Neural cell (in vitro differentiated cells): ENCODE measurements around the gene NEK10. TPM values are rescaled to one million over a fixed set of nuclear protein-coding genes. Genes with fewer than 3 reads are reported as not detected.

Experiments
- H2AFZ ChIP-seq: fragments of 200-600, 300-800 bp; sonication (generic), shearing (Covaris generic); 2 replicates; pipeline ENCODE4 v1.6.0; 2014; ENCODE audit warnings: low read depth, mild to moderate bottlenecking, antibody characterized with exemption, low read length, moderate library complexity
- H3F3A ChIP-seq: fragments of 200-600 bp; shearing (Covaris generic); 2 replicates; pipeline ENCODE4 v1.6.1; 2016; ENCODE audit warnings: mild to moderate bottlenecking, moderate library complexity, mixed read lengths, antibody characterized with exemption, low read length; ENCODE audit not compliant: insufficient read depth, poor library complexity, severe bottlenecking
- H3K27ac ChIP-seq: fragments of 200-600, 300-800 bp; sonication (generic), shearing (Covaris generic); 2 replicates; pipeline ENCODE4 v1.5.1; 2014; ENCODE audit warnings: mild to moderate bottlenecking, low read length, moderate library complexity
- H3K27me3 ChIP-seq: fragments of 300-800, 200-600 bp; sonication (generic), shearing (Covaris generic); 2 replicates; pipeline ENCODE4 v1.6.0; 2014; ENCODE audit warnings: mild to moderate bottlenecking, low read depth, low read length, moderate library complexity; ENCODE audit not compliant: insufficient read depth
- H3K36me3 ChIP-seq: fragments of 300-800, 200-600 bp; sonication (generic), shearing (Covaris generic); 2 replicates; pipeline ENCODE4 v1.5.1; 2014; ENCODE audit warnings: mild to moderate bottlenecking, antibody characterized with exemption, low read length, moderate library complexity; ENCODE audit not compliant: insufficient read depth
- H3K4me2 ChIP-seq: fragments of 300-800, 200-600 bp; sonication (generic), shearing (Covaris generic); 2 replicates; pipeline ENCODE4 v1.6.0; 2014; ENCODE audit warnings: mild to moderate bottlenecking, low read length
- H3K4me3 ChIP-seq: fragments of 300-800, 200-600 bp; sonication (generic), shearing (Covaris generic); 2 replicates; pipeline ENCODE4 v1.5.1; 2014; ENCODE audit warnings: mild to moderate bottlenecking, low read length, moderate library complexity
- H3K79me2 ChIP-seq: fragments of 200-600 bp; shearing (Covaris generic); replicated peaks from 2 replicates; pipeline ENCODE4 v1.6.0; 2014; ENCODE audit warnings: mild to moderate bottlenecking, low read length, moderate library complexity; ENCODE audit not compliant: insufficient read depth
- H3K9ac ChIP-seq: fragments of 300-800, 200-600 bp; sonication (generic), shearing (Covaris generic); 2 replicates; pipeline ENCODE4 v1.6.1; 2016; ENCODE audit warnings: mild to moderate bottlenecking, low read length, mixed read lengths
- H3K9me2 ChIP-seq: fragments of 200-600 bp; shearing (Covaris generic); 2 replicates; pipeline ENCODE4 v1.6.1; 2016; ENCODE audit warnings: mild to moderate bottlenecking, low read length, mixed read lengths; ENCODE audit not compliant: insufficient read depth
- H3K9me3 ChIP-seq: fragments of 200-600, 300-800 bp; sonication (generic), shearing (Covaris generic); 2 replicates; pipeline ENCODE4 v1.6.1; 2016; ENCODE audit warnings: mild to moderate bottlenecking, mixed run types, low read length, moderate library complexity, mixed read lengths
- H4K20me1 ChIP-seq: fragments of 200-600 bp; shearing (Covaris generic); 2 replicates; pipeline ENCODE4 v1.6.1; 2016; ENCODE audit warnings: mild to moderate bottlenecking, mixed run types; ENCODE audit not compliant: insufficient read depth
- EP300 ChIP-seq: fragments of 450-650 bp; conservative IDR thresholded peaks from 2 replicates; pipeline ENCODE4 v1.6.1; 2014; ENCODE audit warnings: antibody characterized with exemption, mild to moderate bottlenecking, moderate library complexity; ENCODE audit not compliant: poor library complexity, severe bottlenecking
- EZH2 ChIP-seq: fragments of 200-600, 300-800 bp; shearing (Covaris generic), sonication (generic); IDR thresholded peaks from 2 replicates; pipeline ENCODE4 v1.6.1; 2014; ENCODE audit warnings: antibody characterized with exemption, low read length, borderline replicate concordance, mild to moderate bottlenecking; ENCODE audit not compliant: insufficient read depth, poor library complexity, severe bottlenecking
- MXI1 ChIP-seq: fragments of 450-650 bp; conservative IDR thresholded peaks from 2 replicates; pipeline ENCODE4 v1.6.1; 2014; ENCODE audit warnings: antibody characterized with exemption, mild to moderate bottlenecking; ENCODE audit not compliant: poor library complexity, severe bottlenecking
- POLR2AphosphoS5 ChIP-seq: IDR thresholded peaks from 2 replicates; pipeline ENCODE4 v1.6.1; 2012
- RAD21 ChIP-seq: fragments of 450-650 bp; conservative IDR thresholded peaks from 2 replicates; pipeline ENCODE4 v1.6.1; 2014; ENCODE audit warnings: antibody characterized with exemption, mild to moderate bottlenecking, moderate library complexity
- SMC3 ChIP-seq: fragments of 450-650 bp; conservative IDR thresholded peaks from 2 replicates; pipeline ENCODE4 v1.6.1; 2014; ENCODE audit warnings: antibody characterized with exemption, mild to moderate bottlenecking, moderate library complexity; ENCODE audit not compliant: poor library complexity
- TAF1 ChIP-seq: IDR thresholded peaks from 2 replicates; pipeline ENCODE4 v1.6.1; 2012; ENCODE audit warnings: low read depth
- polyA plus RNA-seq: library from polyadenylated mRNA; depleted of rRNA; stranded (reverse); fragments of >200 nt; gene quantifications from 2 replicates; pipeline ENCODE4 v1.2.3, GENCODE V29; 2014
- TF ChIP-seq, protein P1 (sequence below): fragments of 450-650 bp; IDR thresholded peaks from 2 replicates; pipeline ENCODE4 v1.5.1; 2014; ENCODE audit warnings: antibody characterized with exemption, mild to moderate bottlenecking, moderate library complexity; ENCODE audit not compliant: poor library complexity, severe bottlenecking
- TF ChIP-seq, protein P2 (sequence below): IDR thresholded peaks from 2 replicates; pipeline ENCODE4 v1.6.1; 2012; ENCODE audit warnings: borderline replicate concordance

Gene NEK10
- polyA plus RNA-seq, 1 donor from 2014 or later = 17.6 TPM

DNA sequence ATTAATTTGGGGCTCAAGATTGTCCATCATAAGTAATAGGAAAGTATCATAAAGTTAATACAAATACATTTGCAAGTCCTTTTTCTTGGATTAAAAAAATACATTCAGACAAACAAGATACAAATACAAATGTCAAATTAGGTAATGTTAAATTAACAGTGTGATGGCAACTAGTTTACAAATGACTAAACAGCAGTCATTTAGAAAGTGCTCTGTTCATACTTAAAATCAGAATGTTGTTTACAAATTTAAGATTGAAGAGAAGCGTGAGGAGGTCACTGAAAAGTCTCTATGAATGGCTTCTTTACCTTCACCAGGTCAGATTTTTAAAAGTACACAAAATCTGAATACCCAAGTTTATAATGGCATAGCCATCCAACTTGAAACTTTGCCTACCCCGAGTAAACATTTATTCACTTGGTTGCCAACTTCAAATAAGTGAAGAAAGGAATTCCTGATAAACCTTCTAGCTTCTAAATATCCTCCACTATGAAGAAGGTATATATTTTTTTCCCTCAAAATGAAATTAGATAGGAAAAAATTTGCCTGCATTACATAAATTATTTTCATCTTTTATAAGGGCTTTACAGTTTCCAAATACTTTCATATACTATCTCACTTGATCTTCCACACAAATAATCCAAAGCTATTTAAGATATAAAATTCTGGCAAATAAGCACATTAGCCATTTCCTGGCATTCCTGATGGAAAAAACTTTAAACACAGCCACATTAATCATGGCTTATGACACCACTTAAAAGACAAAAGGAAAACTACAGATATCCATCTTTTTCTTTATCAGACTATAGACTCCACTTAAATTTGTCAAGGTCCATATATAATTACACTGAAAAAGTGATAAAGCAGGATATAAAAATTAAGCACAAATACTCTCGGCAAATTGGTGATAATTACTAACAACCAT lies 11.5 kb upstream of the NEK10 start:
- Histone ChIP-seq H3K79me2 (no peaks in the 10 kb centered on the region), H3K4me3 (no peak overlapping the region)

DNA sequence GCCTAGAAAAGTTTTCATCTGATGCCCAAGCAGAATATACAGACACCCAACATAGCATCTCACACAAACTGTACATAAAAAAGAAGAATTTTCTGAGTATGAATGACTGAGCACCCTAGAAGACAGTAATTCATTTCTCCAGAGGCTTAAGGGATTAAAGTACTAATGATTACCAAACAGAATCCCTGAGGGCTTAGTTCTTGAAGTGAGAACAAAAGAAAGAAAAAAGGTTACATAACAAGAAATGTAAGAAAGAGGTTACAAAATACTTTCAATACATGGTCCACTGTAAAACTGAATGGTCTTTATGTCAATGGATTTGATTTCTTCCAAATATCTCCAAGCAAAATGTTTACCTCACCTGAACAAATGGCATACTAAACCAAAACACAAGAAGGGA lies 9.1 kb upstream of the NEK10 start:
- Histone ChIP-seq H3F3A (no peaks in the 10 kb centered on the region), H3K36me3 (peaks cover 3% of the 10 kb centered on the region), H3K9ac (no peak overlapping the region), H3K27me3 (no peaks in the 10 kb centered on the region), H3K79me2 (no peaks in the 10 kb centered on the region), H3K27ac (no peak overlapping the region), H3K9me2 (no peaks in the 10 kb centered on the region), H3K9me3 (no peaks in the 10 kb centered on the region), H3K4me3 (no peak overlapping the region), H2AFZ (no peak overlapping the region), H4K20me1 (no peaks in the 10 kb centered on the region), H3K4me2 (no peak overlapping the region)
- no peak for TF ChIP-seq TAF1
- TF ChIP-seq SMC3 = no peak
- no peak for TF ChIP-seq EP300
- TF ChIP-seq, protein P1, sequence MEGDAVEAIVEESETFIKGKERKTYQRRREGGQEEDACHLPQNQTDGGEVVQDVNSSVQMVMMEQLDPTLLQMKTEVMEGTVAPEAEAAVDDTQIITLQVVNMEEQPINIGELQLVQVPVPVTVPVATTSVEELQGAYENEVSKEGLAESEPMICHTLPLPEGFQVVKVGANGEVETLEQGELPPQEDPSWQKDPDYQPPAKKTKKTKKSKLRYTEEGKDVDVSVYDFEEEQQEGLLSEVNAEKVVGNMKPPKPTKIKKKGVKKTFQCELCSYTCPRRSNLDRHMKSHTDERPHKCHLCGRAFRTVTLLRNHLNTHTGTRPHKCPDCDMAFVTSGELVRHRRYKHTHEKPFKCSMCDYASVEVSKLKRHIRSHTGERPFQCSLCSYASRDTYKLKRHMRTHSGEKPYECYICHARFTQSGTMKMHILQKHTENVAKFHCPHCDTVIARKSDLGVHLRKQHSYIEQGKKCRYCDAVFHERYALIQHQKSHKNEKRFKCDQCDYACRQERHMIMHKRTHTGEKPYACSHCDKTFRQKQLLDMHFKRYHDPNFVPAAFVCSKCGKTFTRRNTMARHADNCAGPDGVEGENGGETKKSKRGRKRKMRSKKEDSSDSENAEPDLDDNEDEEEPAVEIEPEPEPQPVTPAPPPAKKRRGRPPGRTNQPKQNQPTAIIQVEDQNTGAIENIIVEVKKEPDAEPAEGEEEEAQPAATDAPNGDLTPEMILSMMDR = no peak
- no peak for TF ChIP-seq POLR2AphosphoS5

More for the DNA sequence above, 11.5 kb upstream of the NEK10 start:
- Histone ChIP-seq H3K27ac (no peak overlapping the region), H2AFZ (no peak overlapping the region), H3K9ac (no peak overlapping the region), H3K36me3 (peaks cover 13% of the 10 kb centered on the region), H3K4me2 (no peak overlapping the region), H3K9me3 (no peaks in the 10 kb centered on the region), H4K20me1 (no peaks in the 10 kb centered on the region), H3K9me2 (no peaks in the 10 kb centered on the region), H3K27me3 (no peaks in the 10 kb centered on the region), H3F3A (no peaks in the 10 kb centered on the region)
- TF ChIP-seq EZH2 (no peak), TAF1 (no peak), RAD21 (no peak), POLR2AphosphoS5 (no peak)

DNA sequence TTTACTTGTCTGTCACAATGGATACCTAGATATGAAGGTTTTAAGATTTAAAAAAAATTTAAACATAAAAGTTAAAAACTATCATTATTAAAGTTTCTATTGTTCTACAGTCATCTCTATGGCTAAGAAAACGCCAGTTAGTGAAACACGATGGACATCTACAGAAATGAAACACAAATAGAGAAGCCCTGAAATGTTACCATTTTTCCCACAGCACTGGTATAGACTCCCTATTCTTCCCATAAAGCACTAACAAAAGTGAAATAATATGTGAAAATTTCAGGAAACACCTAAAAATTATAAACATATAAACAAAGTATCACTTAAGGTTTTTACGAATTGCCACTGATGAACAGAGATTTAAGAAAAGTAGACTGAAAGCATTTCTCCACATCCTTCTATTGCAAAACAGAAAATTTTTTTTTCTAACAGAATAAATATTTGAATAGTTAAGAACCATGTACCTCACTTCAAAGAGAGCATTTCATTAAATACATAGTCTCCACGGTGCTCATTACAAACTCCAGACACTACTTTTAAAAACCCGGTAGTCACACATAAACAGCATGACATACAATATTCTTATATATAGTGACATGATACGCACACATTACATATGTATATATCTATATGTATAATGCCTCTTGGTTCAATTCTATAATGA lies 7.1 kb upstream of the NEK10 start:
- Histone ChIP-seq H3F3A (no peaks in the 10 kb centered on the region), H3K9me2 (no peaks in the 10 kb centered on the region), H3K36me3 (no peaks in the 10 kb centered on the region), H3K9me3 (no peaks in the 10 kb centered on the region), H3K27ac (no peak overlapping the region), H3K9ac (no peak overlapping the region), H4K20me1 (no peaks in the 10 kb centered on the region), H2AFZ (no peak overlapping the region), H3K27me3 (no peaks in the 10 kb centered on the region), H3K4me2 (no peak overlapping the region), H3K4me3 (no peak overlapping the region), H3K79me2 (no peaks in the 10 kb centered on the region)
- no peak for TF ChIP-seq EZH2
- no peak for TF ChIP-seq RAD21
- TF ChIP-seq, protein P2, sequence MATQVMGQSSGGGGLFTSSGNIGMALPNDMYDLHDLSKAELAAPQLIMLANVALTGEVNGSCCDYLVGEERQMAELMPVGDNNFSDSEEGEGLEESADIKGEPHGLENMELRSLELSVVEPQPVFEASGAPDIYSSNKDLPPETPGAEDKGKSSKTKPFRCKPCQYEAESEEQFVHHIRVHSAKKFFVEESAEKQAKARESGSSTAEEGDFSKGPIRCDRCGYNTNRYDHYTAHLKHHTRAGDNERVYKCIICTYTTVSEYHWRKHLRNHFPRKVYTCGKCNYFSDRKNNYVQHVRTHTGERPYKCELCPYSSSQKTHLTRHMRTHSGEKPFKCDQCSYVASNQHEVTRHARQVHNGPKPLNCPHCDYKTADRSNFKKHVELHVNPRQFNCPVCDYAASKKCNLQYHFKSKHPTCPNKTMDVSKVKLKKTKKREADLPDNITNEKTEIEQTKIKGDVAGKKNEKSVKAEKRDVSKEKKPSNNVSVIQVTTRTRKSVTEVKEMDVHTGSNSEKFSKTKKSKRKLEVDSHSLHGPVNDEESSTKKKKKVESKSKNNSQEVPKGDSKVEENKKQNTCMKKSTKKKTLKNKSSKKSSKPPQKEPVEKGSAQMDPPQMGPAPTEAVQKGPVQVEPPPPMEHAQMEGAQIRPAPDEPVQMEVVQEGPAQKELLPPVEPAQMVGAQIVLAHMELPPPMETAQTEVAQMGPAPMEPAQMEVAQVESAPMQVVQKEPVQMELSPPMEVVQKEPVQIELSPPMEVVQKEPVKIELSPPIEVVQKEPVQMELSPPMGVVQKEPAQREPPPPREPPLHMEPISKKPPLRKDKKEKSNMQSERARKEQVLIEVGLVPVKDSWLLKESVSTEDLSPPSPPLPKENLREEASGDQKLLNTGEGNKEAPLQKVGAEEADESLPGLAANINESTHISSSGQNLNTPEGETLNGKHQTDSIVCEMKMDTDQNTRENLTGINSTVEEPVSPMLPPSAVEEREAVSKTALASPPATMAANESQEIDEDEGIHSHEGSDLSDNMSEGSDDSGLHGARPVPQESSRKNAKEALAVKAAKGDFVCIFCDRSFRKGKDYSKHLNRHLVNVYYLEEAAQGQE = no peak
- TF ChIP-seq, protein P1 = no peak
- TF ChIP-seq SMC3 = no peak
- TF ChIP-seq POLR2AphosphoS5 = no peak
- TF ChIP-seq TAF1 = no peak
- TF ChIP-seq EP300 = no peak
- no peak for TF ChIP-seq MXI1
